HG03039 (cell line): ENCODE results near the gene BAK1.
A peak's percentile ranks its signal among the peaks of the same experiment; 100 is the strongest.

Experiments
- ATAC-seq: cut with Tn5 transposase; IDR thresholded peaks from one replicate; pipeline ENCODE4 v1.9.1; 2021; ENCODE audit warnings: mild to moderate bottlenecking, moderate library complexity; ENCODE audit not compliant: unreplicated experiment

The BAK1 gene

GRCh38 chr6:33588894-33589293, 8.8 kb upstream of the BAK1 start:
- no peak for ATAC-seq

DNA sequence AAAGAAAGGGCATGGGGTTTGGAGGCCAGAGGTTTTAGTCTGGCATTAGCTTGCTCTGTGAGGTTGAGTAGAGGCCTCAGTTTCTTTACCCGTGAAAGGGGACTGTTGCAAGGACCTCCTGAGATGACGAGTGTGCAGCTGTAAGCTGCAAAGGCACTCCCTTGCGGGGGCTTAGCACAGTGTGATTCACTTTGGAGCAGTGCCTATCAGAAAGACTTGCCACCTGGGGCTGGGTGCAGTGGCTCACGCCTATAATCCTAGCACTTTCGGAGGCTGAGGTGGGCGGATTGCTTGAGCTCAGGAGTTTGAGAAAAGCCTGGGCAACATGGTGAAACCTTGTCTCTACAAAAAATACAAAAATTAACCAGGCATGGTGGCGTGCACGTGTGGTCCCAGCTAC, 7.5 kb upstream of the BAK1 start:
- ATAC-seq, result no peak

DNA sequence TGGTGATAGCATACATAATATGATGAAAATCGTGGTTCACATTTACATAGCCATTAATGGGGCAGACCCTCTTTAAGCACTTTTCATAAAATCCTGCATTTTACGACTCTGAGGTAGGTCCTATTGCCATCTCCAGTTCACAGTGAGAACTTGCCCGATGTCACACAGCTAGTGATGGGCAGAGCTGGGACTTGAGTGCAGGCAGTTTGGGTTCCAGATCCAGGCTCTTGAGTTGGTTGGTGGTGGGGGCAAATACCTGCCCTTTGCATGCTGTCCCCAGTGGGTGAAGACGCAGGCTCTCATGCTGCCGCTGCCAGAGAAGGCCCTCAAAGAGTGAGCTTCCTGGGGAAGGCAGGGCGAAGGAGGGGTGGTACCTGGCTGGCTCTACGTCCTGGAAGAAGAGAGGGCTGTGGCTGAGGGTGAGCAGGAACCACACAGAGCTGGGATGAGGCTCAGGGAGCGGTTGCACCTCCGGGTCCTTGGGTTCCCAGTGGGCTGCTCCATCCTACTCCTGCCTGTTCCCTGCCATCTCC, 6.1 kb upstream of the BAK1 start:
- ATAC-seq, result no peak

DNA sequence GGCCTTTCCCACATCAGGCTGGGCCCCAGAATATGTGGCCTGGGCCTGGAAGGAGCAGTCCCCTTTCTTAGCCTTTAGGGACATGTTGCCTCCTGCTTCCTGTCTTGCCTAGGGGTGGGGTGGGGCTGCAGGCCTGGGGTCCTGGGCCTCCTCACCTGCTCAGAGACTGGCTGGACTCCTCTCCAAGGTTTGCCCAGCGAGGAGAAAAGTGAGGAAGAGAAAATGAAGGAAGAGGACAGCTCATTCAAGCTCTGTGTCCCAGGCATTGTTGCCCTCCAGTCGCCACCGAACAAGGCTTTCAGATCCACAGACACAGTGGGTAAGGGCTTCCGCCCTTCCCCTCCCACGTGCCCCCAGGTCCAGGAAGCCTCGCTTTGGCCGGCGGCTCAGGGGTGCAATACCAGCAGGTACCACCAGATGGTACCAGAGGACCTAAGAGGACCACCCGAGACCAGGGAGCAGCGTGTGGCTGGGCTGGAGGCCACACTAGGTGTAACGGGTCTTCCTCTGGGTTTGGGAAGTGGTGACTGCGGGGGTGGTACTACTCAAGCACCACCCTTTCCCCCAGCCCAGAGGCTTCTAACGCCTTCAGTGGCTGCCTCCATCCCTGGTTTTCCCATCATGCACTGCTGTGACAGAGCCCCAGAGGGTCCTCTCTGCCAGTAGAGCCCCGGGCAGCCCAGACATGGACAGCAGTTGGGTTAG, 5.5 kb upstream of the BAK1 start:
- peak; percentile 64 for ATAC-seq

- ATAC-seq, result no peak
Measured at GRCh38 chr6:33584700-33585402, 4.8 kb upstream of the BAK1 start.

DNA sequence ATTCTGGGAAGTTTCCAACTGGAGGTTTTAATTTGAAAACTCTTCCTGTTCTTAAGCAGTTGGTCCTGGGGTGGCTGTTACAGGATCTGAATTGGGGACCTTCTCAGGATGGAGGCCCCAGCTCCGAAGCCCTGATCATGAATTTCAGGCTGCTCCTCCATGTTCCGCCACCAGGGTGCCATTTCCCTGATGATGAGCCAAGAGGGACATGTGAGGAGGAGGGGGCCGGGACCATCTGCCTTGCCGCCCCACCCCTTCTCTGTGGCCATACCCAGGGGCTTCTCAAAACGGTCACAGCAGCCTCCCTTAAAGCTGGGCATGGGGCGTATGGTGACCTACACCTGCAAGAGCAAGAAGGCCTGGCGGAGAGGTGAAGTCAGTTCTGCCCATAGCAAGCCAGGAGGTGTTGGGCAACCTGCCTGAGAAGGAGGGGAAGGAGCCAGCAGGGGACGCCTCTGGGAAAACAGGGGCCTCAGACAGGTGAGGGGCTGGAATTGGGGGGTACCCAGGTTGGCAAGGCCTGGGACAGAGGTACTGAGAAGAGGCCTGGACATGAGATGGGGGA, 3.6 kb upstream of the BAK1 start:
- no peak for ATAC-seq

DNA sequence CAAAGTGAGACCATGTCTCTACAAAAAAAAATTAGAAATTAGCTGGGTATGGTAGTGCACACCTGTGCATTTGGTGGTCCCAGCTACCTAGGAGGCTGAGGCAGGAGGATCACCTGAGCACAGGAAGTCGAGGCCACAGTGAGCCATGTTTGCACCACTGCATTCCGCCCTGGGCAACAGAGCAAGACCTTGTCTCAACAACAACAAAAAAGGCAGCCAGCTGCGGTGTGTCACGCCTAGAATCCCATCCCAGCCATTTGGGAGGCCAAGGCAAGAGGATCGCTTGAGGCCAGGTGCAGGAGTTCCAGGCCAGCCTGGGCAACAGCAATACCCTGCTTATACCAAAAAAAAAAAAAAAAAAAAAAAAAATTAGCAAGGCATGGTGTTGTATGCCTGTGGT, 1.1 kb upstream of the BAK1 start:
- ATAC-seq, result no peak

GRCh38 chr6:33578588-33579011, 1.5 kb downstream of the BAK1 start:
- no peak for ATAC-seq

GRCh38 chr6:33578164-33578563, 1.9 kb downstream of the BAK1 start:
- no peak for ATAC-seq

- no peak for ATAC-seq
Measured at GRCh38 chr6:33577718-33578117, 2.4 kb downstream of the BAK1 start.

DNA sequence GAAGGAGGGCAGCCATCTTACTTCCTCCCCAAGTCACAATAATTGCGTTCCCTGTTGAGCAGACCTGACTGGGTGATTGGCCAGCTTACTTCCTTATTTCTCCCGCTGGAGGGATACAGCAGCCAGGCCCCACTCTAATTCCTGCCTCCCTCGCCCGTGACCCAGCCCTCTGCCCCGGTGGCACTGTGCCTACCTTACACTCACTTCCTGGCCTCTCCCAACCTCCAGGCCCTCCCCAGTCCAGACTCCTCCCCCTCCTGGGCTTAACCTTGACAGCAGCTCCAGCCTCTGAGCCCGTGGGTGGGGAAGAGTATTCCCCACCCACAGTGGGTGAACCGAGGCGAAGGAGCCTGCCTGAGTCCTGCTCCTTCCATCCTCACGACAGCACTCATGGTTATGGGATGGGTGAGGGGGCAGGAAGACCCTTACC, 3.0 kb downstream of the BAK1 start:
- ATAC-seq, result no peak

DNA sequence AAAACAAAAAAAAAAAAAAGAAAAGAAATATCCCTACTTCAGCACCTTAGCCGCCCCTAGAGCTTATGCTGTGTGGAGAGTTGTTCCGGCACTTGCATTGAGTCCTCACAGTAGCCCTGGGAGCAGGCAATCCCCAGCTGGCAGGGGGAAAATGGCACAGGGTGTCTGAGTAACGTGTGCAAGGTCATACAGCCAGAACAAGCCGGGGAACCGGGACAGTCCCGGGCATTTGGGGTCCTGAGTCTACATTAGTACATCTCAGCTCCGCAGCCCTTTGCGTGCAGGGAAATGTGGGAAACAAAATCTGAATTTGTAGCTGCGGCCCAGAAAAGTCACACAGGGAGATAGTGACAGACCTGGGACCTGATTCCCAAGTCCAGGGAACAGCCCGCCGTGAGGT, 3.4 kb downstream of the BAK1 start:
- ATAC-seq, result no peak

- no peak for ATAC-seq
Measured at GRCh38 chr6:33575211-33575610, 4.9 kb downstream of the BAK1 start.

- ATAC-seq, result no peak
Measured at GRCh38 chr6:33571637-33572316, 8.3 kb downstream of the BAK1 start.

DNA sequence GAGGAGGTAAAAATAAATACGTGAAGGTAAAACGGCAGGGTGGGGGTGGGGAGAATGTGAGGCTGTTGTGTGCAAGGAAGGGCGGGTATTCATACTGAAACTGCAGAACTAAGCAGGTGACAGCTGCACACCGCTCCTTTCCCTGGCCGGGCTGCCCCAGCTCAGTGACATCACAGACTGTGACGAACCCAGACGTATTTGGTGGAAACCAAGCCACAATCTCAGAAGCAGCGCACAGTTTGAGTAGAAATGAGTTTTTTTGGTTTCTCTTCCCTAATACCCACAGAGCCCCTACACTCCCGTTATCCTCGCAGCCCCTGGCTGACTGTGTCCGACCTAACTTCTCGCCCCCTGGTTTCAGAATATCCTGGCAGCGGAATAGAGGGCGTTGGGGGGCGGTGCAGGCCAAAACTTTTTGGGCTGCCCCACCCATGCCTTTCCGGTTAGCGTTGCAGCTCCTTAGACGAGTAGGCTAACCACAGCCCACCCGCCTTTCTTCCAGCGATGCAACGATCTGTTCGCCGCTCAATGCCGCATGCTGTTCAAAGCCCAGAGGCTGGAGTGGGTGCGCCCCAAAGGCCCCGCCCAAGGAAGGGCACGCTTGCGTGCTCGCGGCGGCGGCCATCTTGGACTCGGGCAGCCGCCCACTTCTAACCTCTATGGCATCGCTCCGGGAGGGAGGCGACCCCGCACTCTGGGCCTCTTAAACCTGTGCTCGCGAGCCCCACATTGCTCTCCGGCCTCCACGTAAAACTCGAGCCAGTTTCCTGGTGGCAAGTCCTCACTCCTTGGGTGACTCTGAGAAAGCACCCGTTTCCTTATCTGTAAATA, 9.1 kb downstream of the BAK1 start:
- ATAC-seq, result peak; percentile 68

DNA sequence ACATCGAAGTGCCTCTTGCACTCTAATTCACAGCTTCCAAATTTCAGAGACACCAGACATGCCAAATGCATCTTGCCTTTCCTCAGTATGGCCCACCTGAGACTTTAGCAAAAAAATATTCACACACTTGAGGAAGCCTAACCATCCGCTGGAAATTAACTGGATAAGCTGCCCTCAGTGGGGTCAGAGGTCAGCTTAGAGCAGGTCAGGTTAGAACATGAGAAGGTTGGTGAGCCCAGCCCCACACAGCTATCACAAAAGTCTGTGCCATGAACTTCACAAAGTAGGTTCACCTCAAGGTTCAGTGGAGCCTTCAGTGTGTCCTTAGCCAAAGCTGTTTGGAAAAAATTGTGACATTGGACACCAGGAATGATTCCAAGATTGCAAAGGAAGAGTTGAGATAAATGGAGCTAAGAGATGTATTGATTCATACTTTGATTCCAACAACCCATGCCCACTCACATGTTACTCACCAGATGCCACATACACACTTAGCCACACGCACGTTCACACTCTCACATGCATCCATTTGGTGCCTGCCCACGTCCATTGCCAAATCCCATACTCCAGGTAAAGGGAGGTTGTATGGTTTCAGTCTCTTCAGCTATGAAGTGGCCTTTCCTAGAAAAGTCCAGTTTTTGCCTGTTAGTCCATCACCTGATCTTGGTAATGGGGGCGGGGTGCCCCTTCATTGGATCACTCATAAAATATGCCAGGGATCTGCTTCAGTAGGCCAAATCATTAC, 11.1 kb downstream of the BAK1 start:
- ATAC-seq, result no peak

DNA sequence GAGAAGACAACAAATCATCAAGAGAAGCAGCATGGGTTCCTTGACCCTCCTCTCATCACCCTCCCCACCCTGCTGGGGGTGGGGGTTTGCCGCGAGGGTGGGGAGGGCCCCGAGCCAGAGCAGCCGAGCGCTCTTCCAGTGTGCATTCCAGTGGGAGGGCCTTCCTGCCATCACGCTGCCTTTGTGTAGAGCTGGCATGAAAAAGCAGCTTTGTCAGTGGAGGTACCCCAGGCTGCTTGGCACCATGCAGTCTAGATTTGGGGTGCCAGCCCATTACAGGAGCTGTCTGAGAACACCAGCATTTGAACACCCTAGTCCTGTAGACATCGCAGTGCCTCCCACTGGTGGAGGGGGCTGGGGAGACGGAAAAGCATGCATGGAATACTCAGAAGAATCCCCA, 12.2 kb downstream of the BAK1 start:
- no peak for ATAC-seq

DNA sequence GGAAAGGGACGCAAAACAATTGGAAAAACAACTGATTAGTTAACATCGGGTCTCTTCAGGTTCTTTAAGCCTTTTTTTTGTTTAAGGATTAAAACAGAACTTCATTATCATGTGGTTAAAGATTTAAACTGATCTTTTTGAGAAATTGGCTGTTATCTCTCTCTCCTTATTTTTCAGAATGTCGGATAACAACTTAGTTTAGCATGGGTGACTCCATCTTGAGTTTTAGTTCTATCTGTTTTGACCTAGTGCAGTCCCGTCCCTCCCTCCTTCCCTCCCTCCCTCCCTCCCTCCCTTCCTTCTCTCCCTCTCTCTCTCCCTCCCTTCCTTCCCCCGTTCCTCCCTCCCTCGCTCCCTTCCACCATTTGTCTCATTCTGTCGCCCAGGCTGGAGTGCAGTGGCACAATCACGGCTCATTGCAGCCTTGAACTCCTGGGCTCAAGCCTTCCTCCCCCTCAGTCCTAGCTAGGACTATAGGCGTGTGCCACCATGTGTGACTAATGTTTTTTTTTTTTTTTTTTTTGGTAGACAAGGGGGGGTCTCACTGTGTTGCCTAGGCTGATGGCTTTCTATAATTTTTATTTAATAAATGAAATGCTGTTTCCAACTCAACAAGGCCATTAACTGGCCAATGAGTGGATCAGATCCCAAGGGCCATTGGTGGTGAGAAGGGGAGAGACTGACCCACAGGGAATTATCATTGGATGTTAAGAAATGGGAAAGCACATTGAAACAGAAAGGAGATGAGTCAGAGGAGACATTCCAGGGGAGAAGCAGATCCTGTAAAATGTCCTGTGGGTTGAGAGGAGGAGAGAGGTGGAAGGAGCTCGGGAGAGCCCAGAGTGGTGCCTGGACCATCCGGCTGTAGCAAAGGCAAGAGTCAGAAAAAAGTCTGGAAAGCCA, 13.6 kb downstream of the BAK1 start:
- ATAC-seq, result no peak

- no peak for ATAC-seq
Measured at GRCh38 chr6:33558801-33559200, 21.3 kb downstream of the BAK1 start.
